Panc1 (cell line): ENCODE measurements around the gene RPA3.

Source experiments
- POLR2AphosphoS5 ChIP-seq: IDR thresholded peaks from 2 replicates; pipeline ENCODE4 v1.6.1; 2012; ENCODE audit warnings: mild to moderate bottlenecking, low read depth, low read length, moderate library complexity
- REST ChIP-seq, 2 experiments: IDR thresholded peaks; 2 replicates each; pipeline ENCODE4 v1.6.1; 2011 to 2012; ENCODE audit warnings: low read depth in 2 of 2, control low read depth in 1 of 2, low read length in 1 of 2, mild to moderate bottlenecking in 1 of 2, moderate library complexity in 1 of 2; ENCODE audit not compliant: insufficient read depth in 1 of 2
- SIN3A ChIP-seq: IDR thresholded peaks from 2 replicates; pipeline ENCODE4 v1.6.1; 2012; ENCODE audit warnings: low read depth, mild to moderate bottlenecking, low read length, moderate library complexity, borderline replicate concordance; ENCODE audit not compliant: insufficient read depth
- TCF7L2 ChIP-seq: IDR thresholded peaks from 2 replicates; pipeline ENCODE4 v1.6.1; 2011; ENCODE audit warnings: mild to moderate bottlenecking, low read depth, low read length, inconsistent platforms
- TF ChIP-seq, protein P1 (sequence below): fragments of 450-650 bp; IDR thresholded peaks from 2 replicates; pipeline ENCODE4 v1.5.1; 2017; ENCODE audit warnings: mild to moderate bottlenecking

GRCh38 chr7:7757576-7757975, 39.2 kb upstream of the RPA3 start:
- TF ChIP-seq, protein P1, sequence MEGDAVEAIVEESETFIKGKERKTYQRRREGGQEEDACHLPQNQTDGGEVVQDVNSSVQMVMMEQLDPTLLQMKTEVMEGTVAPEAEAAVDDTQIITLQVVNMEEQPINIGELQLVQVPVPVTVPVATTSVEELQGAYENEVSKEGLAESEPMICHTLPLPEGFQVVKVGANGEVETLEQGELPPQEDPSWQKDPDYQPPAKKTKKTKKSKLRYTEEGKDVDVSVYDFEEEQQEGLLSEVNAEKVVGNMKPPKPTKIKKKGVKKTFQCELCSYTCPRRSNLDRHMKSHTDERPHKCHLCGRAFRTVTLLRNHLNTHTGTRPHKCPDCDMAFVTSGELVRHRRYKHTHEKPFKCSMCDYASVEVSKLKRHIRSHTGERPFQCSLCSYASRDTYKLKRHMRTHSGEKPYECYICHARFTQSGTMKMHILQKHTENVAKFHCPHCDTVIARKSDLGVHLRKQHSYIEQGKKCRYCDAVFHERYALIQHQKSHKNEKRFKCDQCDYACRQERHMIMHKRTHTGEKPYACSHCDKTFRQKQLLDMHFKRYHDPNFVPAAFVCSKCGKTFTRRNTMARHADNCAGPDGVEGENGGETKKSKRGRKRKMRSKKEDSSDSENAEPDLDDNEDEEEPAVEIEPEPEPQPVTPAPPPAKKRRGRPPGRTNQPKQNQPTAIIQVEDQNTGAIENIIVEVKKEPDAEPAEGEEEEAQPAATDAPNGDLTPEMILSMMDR: no peak
- no peak for TF ChIP-seq REST (IDR thresholded peaks at IDR 0.05; ENCODE audit: insufficient read depth in 1 of 2, low read depth in 2 of 2, low read length in 1 of 2)
- TF ChIP-seq POLR2AphosphoS5: no peak
- no peak for TF ChIP-seq TCF7L2
- no peak for TF ChIP-seq SIN3A
